Panc1 (cell line): ENCODE measurements around the gene KCTD4. TPM values are rescaled to one million over a fixed set of nuclear protein-coding genes. Genes with fewer than 3 reads are reported as not detected.

ENCODE experiments used
- ATAC-seq: fragments of 200-7000 bp; cut with Tn5 transposase; 2 replicates; pipeline ENCODE4 v1.9.1; 2020; ENCODE audit warnings: mild to moderate bottlenecking, moderate library complexity
- BruUV-seq: library from RNA; stranded (reverse); fragments of 400-500 nt; replicated peaks from 2 replicates; lab custom pipeline; 2021; lab: Mats Ljungman, UMichigan
- CTCF ChIA-PET: fragments of 300-600 bp; sonication (Branson Sonifier 250); formaldehyde crosslinking; loops from one replicate; lab custom pipeline; 2022; ENCODE audit warnings: antibody characterized with exemption; lab: Charles Lee
- POLR2A ChIA-PET: fragments of 300-600 bp; sonication (Branson Sonifier 250); formaldehyde crosslinking; loops from one replicate; lab custom pipeline; 2022; ENCODE audit warnings: antibody characterized with exemption; lab: Charles Lee
- DNase-seq: peaks from one replicate; pipeline ENCODE4 v3.0.0-alpha.2; 2010; ENCODE audit warnings: low read depth, low spot score
- H3K27ac ChIP-seq: 2 replicates; pipeline ENCODE4 v1.5.1; 2011; ENCODE audit warnings: mild to moderate bottlenecking, low read length, inconsistent platforms
- H3K27me3 ChIP-seq: fragments of 200-500 bp; sonication (Bioruptor generic); 2 replicates; pipeline ENCODE4 v1.6.0; 2014; ENCODE audit warnings: low read length, inconsistent platforms; ENCODE audit not compliant: control insufficient read depth, insufficient read depth
- H3K36me3 ChIP-seq: fragments of 200-500 bp; sonication (Bioruptor generic); 2 replicates; pipeline ENCODE4 v1.5.1; 2014; ENCODE audit warnings: inconsistent platforms, mild to moderate bottlenecking, low read length, moderate library complexity; ENCODE audit not compliant: control insufficient read depth, insufficient read depth
- H3K4me1 ChIP-seq: 2 replicates; pipeline ENCODE4 v1.5.1; 2011; ENCODE audit warnings: inconsistent platforms, mild to moderate bottlenecking, low read length, moderate library complexity; ENCODE audit not compliant: control insufficient read depth, insufficient read depth
- H3K4me3 ChIP-seq, 2 experiments: 2 replicates each; pipeline ENCODE4 v1.5.1; 2011 to 2012; ENCODE audit warnings: low read depth in 2 of 2, low read length in 2 of 2, mild to moderate bottlenecking in 2 of 2, inconsistent platforms in 1 of 2, moderate library complexity in 1 of 2
- H3K9me3 ChIP-seq: fragments of 200-500 bp; sonication (Bioruptor generic); 2 replicates; pipeline ENCODE4 v1.5.1; 2014; ENCODE audit warnings: low read depth, mild to moderate bottlenecking, inconsistent platforms, low read length, moderate library complexity; ENCODE audit not compliant: control insufficient read depth, insufficient read depth
- POLR2AphosphoS5 ChIP-seq: IDR thresholded peaks from 2 replicates; pipeline ENCODE4 v1.6.1; 2012; ENCODE audit warnings: mild to moderate bottlenecking, low read depth, low read length, moderate library complexity
- SIN3A ChIP-seq: IDR thresholded peaks from 2 replicates; pipeline ENCODE4 v1.6.1; 2012; ENCODE audit warnings: low read depth, mild to moderate bottlenecking, low read length, moderate library complexity, borderline replicate concordance; ENCODE audit not compliant: insufficient read depth
- TCF7L2 ChIP-seq: IDR thresholded peaks from 2 replicates; pipeline ENCODE4 v1.6.1; 2011; ENCODE audit warnings: mild to moderate bottlenecking, low read depth, low read length, inconsistent platforms
- in situ Hi-C: cut with HindIII; loops from 2 replicates; pipeline ENCODE4 v1.10.0; 2016; ENCODE audit warnings: low sequenced_read_pairs, low pct_unique_long_range_greater_than_20kb
- intact Hi-C: fragments of 100-400 bp; cut with micrococcal nuclease; formaldehyde crosslinking; loops from one replicate; pipeline ENCODE4 v1.10.0; 2022; ENCODE audit not compliant: unreplicated experiment
- total RNA-seq: library from RNA; stranded (reverse); gene quantifications from one replicate; pipeline ENCODE4 v1.2.1, GENCODE V29; 2021; ENCODE audit not compliant: unreplicated experiment
- TF ChIP-seq, protein P1 (sequence below), 2 experiments: IDR thresholded peaks; 2 replicates each; pipeline ENCODE4 v1.6.1; 2011 to 2012; ENCODE audit warnings: low read depth in 2 of 2, control low read depth in 1 of 2, low read length in 1 of 2, mild to moderate bottlenecking in 1 of 2, moderate library complexity in 1 of 2; ENCODE audit not compliant: insufficient read depth in 1 of 2
- TF ChIP-seq, protein P2 (sequence below): fragments of 450-650 bp; IDR thresholded peaks from 2 replicates; pipeline ENCODE4 v1.5.1; 2017; ENCODE audit warnings: mild to moderate bottlenecking

Gene KCTD4
- total RNA-seq, 1 experiment from 2014 or later: not detected

DNA sequence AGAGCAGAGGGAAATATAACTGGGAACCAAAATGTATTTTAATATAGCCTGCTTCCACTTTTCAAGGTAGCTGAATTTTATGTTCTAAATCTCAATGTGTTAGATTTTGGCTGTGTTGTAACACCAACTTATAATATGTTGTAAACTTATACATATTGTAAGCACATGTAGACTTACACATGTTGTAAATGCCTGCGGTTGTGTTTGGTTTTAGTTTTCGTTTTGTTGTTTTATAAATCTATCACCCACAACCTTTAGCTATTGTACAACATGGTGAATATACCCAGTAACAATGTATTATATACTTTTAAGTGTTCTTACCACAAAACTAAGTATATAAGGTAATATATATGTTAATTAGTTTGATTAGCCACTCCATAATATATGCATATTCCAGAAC is 15.6 kb downstream of the KCTD4 start:
- Histone ChIP-seq H3K4me3 (no peak overlapping the region), H3K4me1 (no peaks in the 10 kb centered on the region; the same call in 1 of the 2 replicates), H3K36me3 (no peaks in the 10 kb centered on the region), H3K9me3 (no peaks in the 10 kb centered on the region), H3K27me3 (no peaks in the 10 kb centered on the region), H3K27ac (no peak overlapping the region)
- TF ChIP-seq POLR2AphosphoS5 (no peak), SIN3A (no peak), TCF7L2 (no peak)
- TF ChIP-seq, protein P1, sequence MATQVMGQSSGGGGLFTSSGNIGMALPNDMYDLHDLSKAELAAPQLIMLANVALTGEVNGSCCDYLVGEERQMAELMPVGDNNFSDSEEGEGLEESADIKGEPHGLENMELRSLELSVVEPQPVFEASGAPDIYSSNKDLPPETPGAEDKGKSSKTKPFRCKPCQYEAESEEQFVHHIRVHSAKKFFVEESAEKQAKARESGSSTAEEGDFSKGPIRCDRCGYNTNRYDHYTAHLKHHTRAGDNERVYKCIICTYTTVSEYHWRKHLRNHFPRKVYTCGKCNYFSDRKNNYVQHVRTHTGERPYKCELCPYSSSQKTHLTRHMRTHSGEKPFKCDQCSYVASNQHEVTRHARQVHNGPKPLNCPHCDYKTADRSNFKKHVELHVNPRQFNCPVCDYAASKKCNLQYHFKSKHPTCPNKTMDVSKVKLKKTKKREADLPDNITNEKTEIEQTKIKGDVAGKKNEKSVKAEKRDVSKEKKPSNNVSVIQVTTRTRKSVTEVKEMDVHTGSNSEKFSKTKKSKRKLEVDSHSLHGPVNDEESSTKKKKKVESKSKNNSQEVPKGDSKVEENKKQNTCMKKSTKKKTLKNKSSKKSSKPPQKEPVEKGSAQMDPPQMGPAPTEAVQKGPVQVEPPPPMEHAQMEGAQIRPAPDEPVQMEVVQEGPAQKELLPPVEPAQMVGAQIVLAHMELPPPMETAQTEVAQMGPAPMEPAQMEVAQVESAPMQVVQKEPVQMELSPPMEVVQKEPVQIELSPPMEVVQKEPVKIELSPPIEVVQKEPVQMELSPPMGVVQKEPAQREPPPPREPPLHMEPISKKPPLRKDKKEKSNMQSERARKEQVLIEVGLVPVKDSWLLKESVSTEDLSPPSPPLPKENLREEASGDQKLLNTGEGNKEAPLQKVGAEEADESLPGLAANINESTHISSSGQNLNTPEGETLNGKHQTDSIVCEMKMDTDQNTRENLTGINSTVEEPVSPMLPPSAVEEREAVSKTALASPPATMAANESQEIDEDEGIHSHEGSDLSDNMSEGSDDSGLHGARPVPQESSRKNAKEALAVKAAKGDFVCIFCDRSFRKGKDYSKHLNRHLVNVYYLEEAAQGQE (IDR thresholded peaks at IDR 0.05; ENCODE audit: insufficient read depth in 1 of 2, low read depth in 2 of 2, low read length in 1 of 2): no peak
- TF ChIP-seq, protein P2, sequence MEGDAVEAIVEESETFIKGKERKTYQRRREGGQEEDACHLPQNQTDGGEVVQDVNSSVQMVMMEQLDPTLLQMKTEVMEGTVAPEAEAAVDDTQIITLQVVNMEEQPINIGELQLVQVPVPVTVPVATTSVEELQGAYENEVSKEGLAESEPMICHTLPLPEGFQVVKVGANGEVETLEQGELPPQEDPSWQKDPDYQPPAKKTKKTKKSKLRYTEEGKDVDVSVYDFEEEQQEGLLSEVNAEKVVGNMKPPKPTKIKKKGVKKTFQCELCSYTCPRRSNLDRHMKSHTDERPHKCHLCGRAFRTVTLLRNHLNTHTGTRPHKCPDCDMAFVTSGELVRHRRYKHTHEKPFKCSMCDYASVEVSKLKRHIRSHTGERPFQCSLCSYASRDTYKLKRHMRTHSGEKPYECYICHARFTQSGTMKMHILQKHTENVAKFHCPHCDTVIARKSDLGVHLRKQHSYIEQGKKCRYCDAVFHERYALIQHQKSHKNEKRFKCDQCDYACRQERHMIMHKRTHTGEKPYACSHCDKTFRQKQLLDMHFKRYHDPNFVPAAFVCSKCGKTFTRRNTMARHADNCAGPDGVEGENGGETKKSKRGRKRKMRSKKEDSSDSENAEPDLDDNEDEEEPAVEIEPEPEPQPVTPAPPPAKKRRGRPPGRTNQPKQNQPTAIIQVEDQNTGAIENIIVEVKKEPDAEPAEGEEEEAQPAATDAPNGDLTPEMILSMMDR: no peak
- ChIA-PET POLR2A (no interaction called here), CTCF (no interaction called here)
- ATAC-seq: no peak
- intact Hi-C loops: no loop called here
- DNase-seq: no peak
- in situ Hi-C loops: no loop called here
- no TSS peak for BruUV-seq

DNA sequence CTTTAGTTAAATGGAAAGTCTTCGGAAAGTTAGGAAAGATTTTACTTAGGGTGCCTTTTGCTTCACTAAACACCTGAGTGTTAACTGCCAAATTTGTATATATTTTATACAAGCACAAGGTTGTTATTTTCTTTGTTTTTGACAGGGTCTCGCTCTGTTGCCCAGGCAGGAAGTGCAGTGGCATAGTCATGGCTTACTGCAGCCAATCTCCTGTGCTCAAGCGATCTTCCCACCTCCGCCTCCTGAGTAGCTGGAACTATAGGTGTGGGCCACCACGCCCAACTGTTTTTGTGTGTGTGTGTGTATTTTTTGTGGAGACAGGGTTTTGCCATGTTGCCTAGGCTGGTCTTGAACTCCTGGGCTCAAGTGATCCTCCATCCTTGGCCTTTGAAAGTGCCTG is 16.2 kb downstream of the KCTD4 start:
- H3K4me3 ChIP-seq: no peak overlapping the region
- ChIA-PET CTCF (no interaction called here), POLR2A (no interaction called here)

More for the DNA sequence above, 16.2 kb downstream of the KCTD4 start:
- no peaks in the 10 kb centered on the region for H3K27me3 ChIP-seq
- no peaks in the 10 kb centered on the region for H3K9me3 ChIP-seq
- ATAC-seq: no peak
- intact Hi-C loops: no loop called here
- TF ChIP-seq POLR2AphosphoS5 (no peak), SIN3A (no peak)
- H3K36me3 ChIP-seq: no peaks in the 10 kb centered on the region
- no peaks in the 10 kb centered on the region; the same call in 1 of the 2 replicates for H3K4me1 ChIP-seq
- no peak overlapping the region for H3K27ac ChIP-seq
- DNase-seq: no peak
- BruUV-seq: no TSS peak
- in situ Hi-C loops: no loop called here
